GM19193 (cell line): ENCODE results near the gene DSCAML1.

Experiments used
- POLR2A ChIP-seq: IDR thresholded peaks from 4 replicates; pipeline ENCODE4 v1.6.1; 2011; ENCODE audit not compliant: insufficient read depth, insufficient read length; ENCODE audit errors: extremely low read depth

The DSCAML1 gene

DNA sequence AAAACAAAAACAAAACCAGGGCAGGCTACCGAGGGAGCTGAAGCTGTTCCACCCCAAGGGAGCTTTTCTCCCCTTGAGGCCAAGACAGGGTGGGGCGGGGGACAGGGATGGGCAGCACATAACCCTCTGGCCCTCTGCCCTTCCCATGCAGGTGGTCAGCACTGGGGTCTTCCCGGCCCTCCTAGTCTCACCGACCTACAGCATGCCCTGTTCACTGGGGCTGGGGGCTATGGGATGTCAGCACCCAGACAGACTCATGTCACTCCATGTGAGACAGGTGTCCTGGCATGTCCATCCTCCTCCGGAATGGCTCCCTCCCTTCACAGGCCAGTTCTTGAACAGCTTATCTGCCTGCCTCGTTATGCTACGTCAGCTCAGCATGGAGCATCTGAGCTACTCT is 51.7 kb downstream of the DSCAML1 start:
- TF ChIP-seq POLR2A: no peak

DNA sequence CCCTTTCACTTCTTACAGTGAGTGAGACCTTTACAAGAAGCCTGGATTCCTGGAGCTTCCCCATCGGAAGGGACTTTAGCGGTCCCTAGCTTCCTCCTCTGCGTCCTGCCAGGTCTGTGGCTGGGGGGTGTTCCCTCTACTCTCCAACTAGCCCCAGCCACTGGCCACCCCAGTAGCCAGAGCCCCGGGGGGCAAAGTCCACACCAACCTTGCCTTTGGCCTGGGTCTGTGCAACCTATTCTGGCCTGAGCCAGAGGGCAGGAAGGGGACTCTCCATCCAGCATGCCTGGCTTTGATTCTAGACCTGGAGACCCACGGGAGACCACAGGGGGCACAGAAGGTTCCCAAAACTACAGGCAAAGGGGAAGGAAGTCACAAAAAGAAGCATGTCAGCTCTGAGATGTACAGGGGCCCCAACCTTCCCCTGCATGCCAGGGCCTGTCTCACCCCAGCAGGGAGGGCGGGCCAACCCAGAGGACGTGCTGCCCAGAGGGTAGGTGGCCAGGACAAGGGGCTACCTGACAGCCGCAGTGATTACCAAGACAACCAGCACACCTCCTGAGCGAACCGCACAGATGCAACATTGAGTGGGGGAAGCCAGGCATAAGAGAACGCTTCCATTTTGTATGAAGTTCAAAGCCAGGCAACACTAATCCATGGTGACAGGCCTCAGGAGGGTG is 52.4 kb downstream of the DSCAML1 start:
- no peak for TF ChIP-seq POLR2A

DNA sequence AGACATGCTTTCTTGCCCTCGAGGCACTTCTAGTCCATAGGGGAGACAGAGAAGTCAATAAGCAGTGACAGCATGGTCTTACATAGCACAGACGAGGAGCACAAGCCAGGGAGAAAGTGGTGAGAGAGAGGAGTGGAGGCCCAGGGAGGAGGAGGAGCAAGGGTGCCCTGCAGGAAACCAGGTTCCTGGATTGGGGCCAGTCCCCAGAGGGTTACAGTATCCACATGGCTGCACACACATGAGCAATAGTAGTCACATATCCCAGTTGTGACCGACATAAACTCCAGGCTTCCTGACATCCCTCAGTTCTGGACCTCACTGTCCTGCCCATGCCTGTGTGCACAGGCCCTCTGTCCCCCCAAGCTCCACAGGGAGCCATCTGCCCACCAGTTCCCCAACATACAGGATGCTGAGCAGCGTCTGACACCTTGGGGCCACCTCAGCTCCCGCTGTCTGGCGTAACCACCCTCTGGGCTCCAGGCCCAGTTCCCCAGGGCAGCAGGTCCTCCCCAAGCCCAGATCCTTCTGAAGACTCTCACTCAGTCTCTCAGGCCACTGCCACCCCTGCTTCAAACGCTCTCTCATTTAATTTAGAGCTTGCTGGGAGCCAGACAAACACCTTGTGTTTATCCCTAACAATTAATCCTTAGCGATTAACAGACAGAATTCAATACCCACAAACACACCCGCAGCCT is 53.7 kb downstream of the DSCAML1 start:
- no peak for TF ChIP-seq POLR2A

DNA sequence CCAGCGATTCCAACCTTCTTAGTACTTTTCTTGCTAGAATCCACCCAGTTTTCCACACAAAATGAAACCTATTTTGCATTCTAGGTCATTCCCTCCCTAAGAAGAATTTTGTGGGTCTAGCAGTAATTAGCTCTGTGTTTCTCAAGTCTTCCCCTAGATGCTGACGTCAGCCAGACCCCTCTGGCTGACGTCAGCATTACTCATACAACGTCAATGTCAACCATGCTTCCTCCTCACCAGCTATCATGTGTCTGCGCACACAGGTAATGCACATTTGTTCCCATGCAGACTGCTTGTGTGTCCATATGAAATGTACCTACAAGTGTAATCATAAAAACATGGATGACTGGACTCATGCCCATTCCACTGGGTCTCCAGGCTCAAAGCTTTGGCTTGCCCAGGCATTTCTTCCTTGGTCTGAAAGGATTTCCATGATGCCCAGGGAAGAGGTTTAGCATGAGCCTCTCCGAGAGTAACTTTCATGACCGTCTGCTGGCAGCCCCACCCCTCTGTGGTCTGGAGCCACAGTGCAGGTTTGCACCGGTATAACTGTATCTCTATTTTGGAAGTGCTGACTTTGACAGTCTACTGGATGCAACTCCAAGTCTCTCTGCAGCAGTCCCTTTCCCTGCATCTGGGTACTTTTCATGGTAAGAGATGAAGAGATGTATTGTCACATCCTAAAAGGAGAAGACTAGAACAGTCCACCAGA is 58.6 kb downstream of the DSCAML1 start:
- no peak for TF ChIP-seq POLR2A

DNA sequence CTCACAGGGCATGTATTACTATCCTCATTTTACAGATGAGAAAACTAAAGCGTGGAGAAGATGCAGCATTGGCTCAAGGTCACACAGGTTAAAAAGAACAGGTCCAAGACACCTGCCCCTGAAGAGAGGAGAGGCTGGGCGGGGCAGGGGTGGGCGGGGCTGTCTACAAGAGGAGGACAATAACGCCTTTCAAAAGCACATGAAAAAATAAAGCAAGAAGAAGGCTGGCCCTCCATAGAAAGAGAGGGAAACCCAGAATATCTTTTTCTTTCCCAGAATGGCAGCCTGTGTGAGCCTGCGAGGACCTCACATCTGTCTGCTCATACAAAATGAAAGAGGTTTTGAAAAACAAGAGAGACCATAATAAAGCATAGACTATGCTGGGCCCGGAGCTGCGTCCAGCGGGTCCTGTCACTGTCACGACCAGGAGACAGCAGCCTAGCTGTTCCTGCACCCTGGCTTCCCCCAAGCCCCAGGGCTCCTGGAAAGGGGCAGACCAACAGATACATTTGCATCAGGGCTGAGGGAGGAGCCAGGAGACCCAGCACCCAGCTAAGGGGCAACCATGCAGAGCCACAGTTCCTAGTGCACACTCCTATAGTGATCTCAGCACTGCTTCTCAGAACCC is 61.6 kb downstream of the DSCAML1 start:
- TF ChIP-seq POLR2A: no peak

DNA sequence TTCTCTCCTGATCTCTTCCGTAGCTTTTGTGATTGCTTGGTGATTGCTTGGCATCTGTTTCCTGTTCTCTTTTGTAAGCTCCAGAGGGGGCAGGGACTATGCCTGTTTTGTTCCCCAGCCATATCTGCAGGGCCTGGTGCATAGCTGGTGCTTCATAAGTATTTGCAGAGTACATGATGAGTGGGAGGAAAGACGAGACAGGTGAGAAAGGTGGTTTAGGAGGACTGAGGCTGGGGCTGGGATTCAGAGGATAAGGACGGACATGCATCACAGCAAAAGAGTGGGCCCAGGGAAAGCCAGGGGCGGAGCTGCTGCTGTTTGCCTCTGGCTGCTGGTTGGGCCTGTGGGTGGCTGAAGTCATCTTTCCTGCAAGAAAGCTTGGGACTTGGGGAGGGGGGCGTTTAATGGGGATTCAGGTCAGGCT is 62.4 kb downstream of the DSCAML1 start:
- TF ChIP-seq POLR2A: no peak

DNA sequence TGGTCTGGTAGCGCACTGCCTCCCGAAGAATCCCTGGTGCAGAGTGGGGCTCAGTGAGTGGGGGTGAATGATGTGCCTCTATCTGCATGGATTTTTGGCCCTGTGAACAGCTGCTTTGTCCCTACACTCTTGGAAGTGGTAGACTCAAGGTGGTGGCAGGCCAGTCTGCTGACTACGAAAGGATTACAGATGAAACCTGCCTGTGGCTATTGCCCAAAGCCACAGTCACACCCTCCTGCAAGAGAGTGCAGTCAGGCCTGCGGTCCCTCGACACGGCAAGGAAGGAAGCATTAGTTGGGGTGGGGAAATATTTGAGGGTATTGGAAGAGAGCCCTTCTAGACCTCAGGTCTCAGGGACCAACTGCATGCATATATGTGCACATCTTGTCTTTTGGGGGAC is 63.7 kb downstream of the DSCAML1 start:
- no peak for TF ChIP-seq POLR2A

DNA sequence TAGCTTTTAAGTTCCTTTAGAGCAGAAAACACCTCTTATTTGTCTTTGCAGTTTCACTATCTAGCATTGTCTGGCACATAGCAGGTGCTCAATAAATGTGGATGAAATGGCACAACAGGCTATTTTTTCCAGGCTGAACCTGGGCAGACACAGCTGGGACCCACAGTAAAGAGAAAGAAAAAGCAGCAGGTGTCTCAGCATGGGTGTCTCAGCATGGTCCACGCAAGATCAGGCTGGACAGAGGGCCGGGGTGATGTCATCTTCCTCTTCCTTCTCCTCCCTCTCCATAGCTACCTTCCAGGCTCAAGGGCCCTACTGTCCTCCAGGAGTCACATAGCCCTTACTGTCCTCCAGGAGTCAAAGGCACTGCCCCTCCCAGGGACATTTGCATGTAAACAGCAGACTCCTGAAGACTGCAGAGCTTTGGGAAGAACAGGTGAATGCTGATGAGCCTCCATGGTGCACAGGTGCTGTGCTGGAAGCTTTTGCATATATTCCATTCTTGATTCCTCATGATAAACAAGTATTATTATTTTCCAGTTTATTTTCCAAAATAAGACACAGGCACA is 65.2 kb downstream of the DSCAML1 start:
- TF ChIP-seq POLR2A: no peak

DNA sequence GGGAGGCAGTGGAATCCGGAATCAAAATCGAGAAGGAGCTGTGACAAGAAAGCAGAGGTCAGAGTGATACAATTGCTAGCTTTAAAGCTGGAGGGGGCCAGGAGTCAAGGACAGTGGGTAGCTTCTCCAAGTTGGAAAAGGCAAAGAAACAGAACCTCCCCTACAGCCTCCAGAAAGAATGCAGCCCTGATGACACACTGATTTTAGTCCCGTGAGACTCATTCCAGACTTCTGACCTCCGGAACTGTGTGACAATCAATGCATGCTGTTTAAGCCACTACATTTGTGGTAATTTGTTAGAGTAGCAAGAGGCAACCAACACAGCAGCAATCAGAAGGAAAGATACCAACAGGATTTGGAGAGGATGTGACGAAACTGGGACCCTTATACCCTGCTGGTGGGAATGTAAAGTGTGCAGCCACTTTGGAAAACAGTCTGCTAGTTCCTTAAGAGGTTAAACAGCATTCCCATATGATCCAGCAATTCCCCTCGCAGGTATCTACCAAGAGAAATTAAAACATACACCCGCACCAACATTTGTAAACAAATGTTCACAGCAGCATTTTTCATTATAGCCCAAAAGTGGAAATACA is 66.7 kb downstream of the DSCAML1 start:
- no peak for TF ChIP-seq POLR2A

DNA sequence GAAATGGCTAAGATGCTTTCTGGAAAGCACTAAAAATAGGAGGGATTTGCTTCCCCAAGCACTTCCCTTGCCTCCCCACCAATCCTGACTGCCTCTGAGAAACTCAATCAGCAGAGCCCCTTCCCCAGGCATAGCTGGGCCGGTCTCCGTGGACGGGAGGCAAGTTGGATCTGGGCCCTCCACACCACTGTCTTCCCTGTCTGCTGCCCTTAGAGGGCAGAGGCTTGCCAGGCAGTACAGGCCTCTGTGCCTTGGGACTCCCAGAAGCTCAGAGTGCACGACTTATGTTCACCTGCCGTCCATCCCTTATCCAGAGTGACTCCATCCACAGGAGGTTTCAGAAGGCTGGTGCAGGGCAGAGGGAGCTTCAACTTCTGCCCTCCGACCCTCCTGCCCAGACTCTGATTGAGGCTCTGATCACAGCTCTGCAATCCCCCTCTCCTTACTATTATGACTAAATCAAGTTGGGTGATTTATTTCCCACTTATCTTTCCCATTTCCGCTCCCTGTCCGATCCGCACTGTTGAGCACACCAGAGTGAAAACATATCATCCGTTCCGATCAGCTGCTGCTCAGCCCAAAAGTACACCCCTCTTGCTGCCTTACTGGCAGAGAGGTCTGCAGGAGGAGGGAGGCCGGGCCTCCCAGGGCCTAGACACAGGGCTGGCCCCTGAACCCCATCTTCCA is 71.8 kb downstream of the DSCAML1 start:
- TF ChIP-seq POLR2A: no peak

DNA sequence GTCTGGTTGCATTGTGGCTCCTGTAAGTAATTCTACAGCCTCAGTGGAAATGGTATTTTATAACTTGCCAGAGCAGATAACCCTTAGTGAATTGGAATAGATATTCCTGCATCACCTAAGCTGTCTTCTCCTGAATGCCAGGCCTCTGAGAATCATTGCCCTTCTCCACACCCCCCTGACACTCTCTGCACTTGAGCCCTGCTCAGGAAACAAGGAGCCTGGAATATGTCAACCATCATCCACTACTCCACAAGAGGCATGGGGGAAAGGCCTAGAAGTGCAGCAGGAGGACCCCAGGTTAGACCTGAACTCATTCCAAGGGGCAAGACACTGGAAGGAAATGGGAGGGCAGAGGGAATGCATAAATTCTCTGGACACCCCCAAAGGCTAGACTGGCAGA is 72.4 kb downstream of the DSCAML1 start:
- TF ChIP-seq POLR2A: no peak

DNA sequence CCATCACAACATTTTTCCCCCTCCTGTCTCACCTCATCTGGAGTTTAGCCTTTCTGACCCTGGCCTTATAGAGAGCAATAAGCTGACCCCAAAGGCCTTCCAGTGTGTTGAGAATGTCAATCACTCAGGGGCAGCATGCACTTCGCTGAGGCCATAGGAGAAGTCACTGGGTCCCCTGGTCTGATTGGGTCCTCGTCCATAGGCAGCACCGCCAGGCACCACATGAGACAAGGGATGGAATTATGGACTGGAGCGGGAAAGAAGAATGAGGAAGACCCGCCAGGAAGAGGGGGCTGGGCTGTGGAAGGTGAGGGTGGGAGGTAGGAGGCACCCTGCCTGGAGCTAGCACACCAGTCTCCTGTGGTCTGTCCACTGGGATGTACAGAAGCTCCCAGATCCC is 72.9 kb downstream of the DSCAML1 start:
- TF ChIP-seq POLR2A: no peak

DNA sequence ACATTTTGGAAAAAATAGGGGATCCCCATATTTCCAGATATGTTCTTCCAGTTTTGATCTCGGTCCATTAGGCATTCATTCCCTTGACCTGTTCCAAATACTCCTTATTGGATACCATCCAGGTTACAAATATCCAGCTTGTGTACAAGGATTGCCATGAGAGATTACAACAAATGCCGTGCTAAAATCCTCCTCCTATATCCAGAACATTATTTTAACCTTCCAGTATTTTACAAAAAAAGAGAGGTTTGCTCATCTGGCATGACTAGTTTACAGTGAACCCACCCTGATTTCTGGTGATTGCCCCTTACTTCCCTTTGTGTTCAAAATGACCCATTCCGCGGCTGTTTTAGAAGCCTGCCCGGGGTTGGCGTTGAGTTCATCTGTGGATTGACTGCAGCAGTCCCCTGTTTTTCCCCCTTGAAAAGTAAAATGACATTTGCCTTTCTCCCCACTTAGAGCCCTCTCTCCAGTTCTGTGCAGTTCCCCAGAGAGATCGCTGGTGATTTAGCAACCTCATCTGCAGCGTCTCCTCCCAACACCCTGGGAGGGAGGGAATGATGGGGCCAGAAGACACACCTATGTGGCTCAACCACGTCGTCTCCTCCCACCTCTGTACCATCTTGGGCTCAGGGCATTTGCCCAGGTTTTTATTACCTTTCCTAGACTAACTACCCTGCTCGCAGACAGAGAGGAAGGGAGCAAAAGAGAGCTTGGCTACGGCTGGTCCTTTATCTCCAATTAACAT is 73.6 kb downstream of the DSCAML1 start:
- no peak for TF ChIP-seq POLR2A

DNA sequence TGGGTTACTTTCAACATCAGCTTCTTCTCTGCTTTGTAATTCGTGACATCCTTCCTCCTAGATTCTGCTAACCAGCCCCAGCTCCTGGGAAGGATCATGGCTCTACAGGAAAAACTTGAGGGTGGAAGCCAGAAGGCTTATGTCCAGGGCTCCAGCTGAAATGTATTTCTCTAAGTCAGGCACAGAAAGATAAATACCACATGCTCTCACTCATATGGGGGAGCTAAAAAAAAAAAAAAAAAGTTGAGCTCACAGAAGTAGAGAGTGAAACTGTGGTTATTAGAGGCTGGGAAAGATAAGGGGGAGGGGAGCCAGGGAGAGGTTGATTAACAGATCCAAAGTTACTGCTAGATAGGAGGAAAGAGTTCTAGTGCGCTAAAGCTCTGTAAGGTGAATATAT is 74.9 kb downstream of the DSCAML1 start:
- TF ChIP-seq POLR2A: no peak

DNA sequence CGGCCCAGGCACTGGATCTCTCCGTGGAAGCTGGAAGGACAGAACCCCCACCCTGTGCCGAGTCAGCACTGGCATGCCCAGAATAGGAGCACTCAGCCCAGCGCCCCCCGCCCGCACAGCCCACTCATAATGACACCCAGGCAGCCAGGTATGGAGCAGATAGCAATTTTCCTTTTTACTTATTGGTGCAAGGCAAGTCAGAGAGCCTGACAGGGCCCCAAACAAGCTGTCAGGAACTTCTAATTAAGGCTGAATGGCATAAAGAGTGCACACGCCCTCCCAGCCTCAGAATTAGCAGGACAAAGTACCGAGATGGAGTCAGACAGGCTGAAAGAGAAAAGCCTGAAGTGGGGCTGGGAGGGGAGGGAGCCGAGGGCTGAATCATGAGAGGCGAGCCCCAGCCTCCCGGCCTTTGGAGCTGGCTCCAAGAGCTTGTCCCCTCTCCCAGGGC is 76.9 kb downstream of the DSCAML1 start:
- TF ChIP-seq POLR2A: no peak
